Peyer's patch (tissue), 4 donors: ENCODE results near the gene ZDHHC12. TPM values are rescaled to one million over a fixed set of nuclear protein-coding genes. Genes with fewer than 3 reads are reported as not detected.

Experiments
- DNase-seq, 3 donors: peaks; one replicate each; pipeline ENCODE4 v3.0.0-alpha.2; 2017 to 2019
- H3K27ac ChIP-seq, 4 donors: fragments of 200-600 bp; sonication (generic); one replicate each; pipeline ENCODE4 v1.5.1; 2016 to 2019
- H3K27me3 ChIP-seq, 2 donors: fragments of 200-600 bp; sonication (generic); one replicate each; pipeline ENCODE4 v1.5.1; 2019
- H3K36me3 ChIP-seq, 3 donors: fragments of 200-600 bp; sonication (generic); one replicate each; pipeline ENCODE4 v1.5.1; 2016 to 2019
- H3K4me1 ChIP-seq, 4 donors: fragments of 200-600 bp; sonication (generic); one replicate each; pipeline ENCODE4 v1.5.1; 2016 to 2019
- H3K4me3 ChIP-seq, 4 donors: fragments of 200-600 bp; sonication (generic); 1 replicate in 3 of 4; 2 replicates in 1 of 4; pipeline ENCODE4 v1.5.1; 2016 to 2019; ENCODE audit warnings: mild to moderate bottlenecking in 1 of 4
- H3K9me3 ChIP-seq, 4 donors: fragments of 200-600 bp; sonication (generic); one replicate each; pipeline ENCODE4 v1.5.1; 2016 to 2019; ENCODE audit warnings: mild to moderate bottlenecking in 1 of 4
- CTCF ChIP-seq, 6 experiments: fragments of 450-650 bp in 4 of 6; fragments of 200-600 bp in 2 of 6; sonication (generic) in 1 of 6; IDR thresholded peaks; one replicate each; pipeline ENCODE4 v1.5.1; 2017 to 2019; ENCODE audit warnings: antibody characterized with exemption in 6 of 6, mild to moderate bottlenecking in 3 of 6, moderate library complexity in 1 of 6
- POLR2A ChIP-seq, 2 donors: fragments of 450-650 bp; IDR thresholded peaks; one replicate each; pipeline ENCODE4 v1.5.1; 2017; ENCODE audit warnings: antibody characterized with exemption in 2 of 2, mild to moderate bottlenecking in 2 of 2, moderate library complexity in 2 of 2
- total RNA-seq, 4 donors: library from RNA; depleted of rRNA; stranded (reverse); fragments of >200 nt; gene quantifications; one replicate each; pipeline ENCODE4 v1.1.0, GENCODE V29; 2016

The ZDHHC12 gene
- total RNA-seq, 4 donors from 2014 or later: 21.5 to 177 (median 138) TPM

- TF ChIP-seq POLR2A (IDR thresholded peaks at IDR 0.05) (no peak), CTCF (IDR thresholded peaks at IDR 0.05) (no peak)
- peak in 1 of 3 donors; percentile 34 for DNase-seq
- no peaks in the 10 kb centered on the region for H3K36me3 ChIP-seq
- H3K27me3 ChIP-seq: no peaks in the 10 kb centered on the region
- no peak overlapping the region for H3K4me3 ChIP-seq
- H3K27ac ChIP-seq: no peak overlapping the region
- H3K9me3 ChIP-seq: no peaks in the 10 kb centered on the region
- peaks cover 0 to 4% (median 0%) of the 10 kb centered on the region in 4 donors for H3K4me1 ChIP-seq
Observed at GRCh38 chr9:128714586-128715435, 9.1 kb downstream of the ZDHHC12 start.

- Histone ChIP-seq H3K4me3 (no peak overlapping the region), H3K4me1 (no peaks in the 10 kb centered on the region), H3K36me3 (no peaks in the 10 kb centered on the region), H3K27ac (no peak overlapping the region), H3K27me3 (no peaks in the 10 kb centered on the region), H3K9me3 (no peaks in the 10 kb centered on the region)
- TF ChIP-seq POLR2A (IDR thresholded peaks at IDR 0.05): no peak
- no peak for TF ChIP-seq CTCF (IDR thresholded peaks at IDR 0.05)
- DNase-seq: peak in 1 of 3 donors; percentile 26
Observed at GRCh38 chr9:128713941-128714573, 9.9 kb downstream of the ZDHHC12 start.

- Histone ChIP-seq H3K4me3 (no peak overlapping the region), H3K27ac (no peak overlapping the region), H3K27me3 (no peaks in the 10 kb centered on the region), H3K4me1 (no peaks in the 10 kb centered on the region), H3K36me3 (no peaks in the 10 kb centered on the region), H3K9me3 (no peaks in the 10 kb centered on the region)
- TF ChIP-seq POLR2A (IDR thresholded peaks at IDR 0.05) (no peak), CTCF (IDR thresholded peaks at IDR 0.05) (no peak)
- peak in 1 of 3 donors; percentile 20 for DNase-seq
Observed at GRCh38 chr9:128713411-128713780, 10.5 kb downstream of the ZDHHC12 start.

- H3K36me3 ChIP-seq: no peaks in the 10 kb centered on the region
- no peak overlapping the region for H3K4me3 ChIP-seq
- H3K9me3 ChIP-seq: no peaks in the 10 kb centered on the region
- H3K27ac ChIP-seq: no peak overlapping the region
- no peaks in the 10 kb centered on the region for H3K27me3 ChIP-seq
- no peak for TF ChIP-seq POLR2A (IDR thresholded peaks at IDR 0.05)
- H3K4me1 ChIP-seq: no peaks in the 10 kb centered on the region
- DNase-seq: peak in 1 of 3 donors; percentile 39
Observed at GRCh38 chr9:128712451-128713410, 11.2 kb downstream of the ZDHHC12 start.

- Histone ChIP-seq H3K4me1 (peaks cover 0 to 6% (median 0%) of the 10 kb centered on the region in 4 donors), H3K27ac (no peak overlapping the region), H3K27me3 (no peaks in the 10 kb centered on the region), H3K36me3 (no peaks in the 10 kb centered on the region), H3K4me3 (no peak overlapping the region), H3K9me3 (no peaks in the 10 kb centered on the region)
- TF ChIP-seq CTCF (IDR thresholded peaks at IDR 0.05): no peak
- no peak for TF ChIP-seq POLR2A (IDR thresholded peaks at IDR 0.05)
- DNase-seq: peak in 1 of 3 donors; percentile 7
Observed at GRCh38 chr9:128707446-128707845, 16.5 kb downstream of the ZDHHC12 start.
